Spleen (tissue), 7 donors: ENCODE data around the gene PAPPA.

Experiments
- POLR2A ChIP-seq, 3 donors: fragments of 450-650 bp; IDR thresholded peaks; one replicate each; pipeline ENCODE4 v1.5.1; 2017; ENCODE audit warnings: antibody characterized with exemption in 3 of 3, mild to moderate bottlenecking in 1 of 3
- POLR2AphosphoS5 ChIP-seq, 3 donors: sonication (generic); formaldehyde crosslinking; IDR thresholded peaks; one replicate each; pipeline ENCODE4 v1.5.1; 2017; ENCODE audit warnings: antibody characterized with exemption in 3 of 3
- TF ChIP-seq, protein P1 (sequence below), 11 experiments: fragments of 200-600 bp in 7 of 11; fragments of 450-650 bp in 4 of 11; sonication (generic) in 4 of 11; IDR thresholded peaks in 8 of 11; conservative IDR thresholded peaks in 3 of 11; 1 replicate in 7 of 11; 2 replicates in 4 of 11; pipeline versions ENCODE4 v1.4.0 to v1.8.0; 2016 to 2021; ENCODE audit warnings: antibody characterized with exemption in 11 of 11, inconsistent platforms in 4 of 11, mild to moderate bottlenecking in 1 of 11
- donor health status: DM: no; HTN: no; CAD: no; lungs with moderate emphysema.
- donor health status: DM: no; HTN: no; CAD: no.
- donor health status: DM: no; HTN: no; CAD: no.

DNA sequence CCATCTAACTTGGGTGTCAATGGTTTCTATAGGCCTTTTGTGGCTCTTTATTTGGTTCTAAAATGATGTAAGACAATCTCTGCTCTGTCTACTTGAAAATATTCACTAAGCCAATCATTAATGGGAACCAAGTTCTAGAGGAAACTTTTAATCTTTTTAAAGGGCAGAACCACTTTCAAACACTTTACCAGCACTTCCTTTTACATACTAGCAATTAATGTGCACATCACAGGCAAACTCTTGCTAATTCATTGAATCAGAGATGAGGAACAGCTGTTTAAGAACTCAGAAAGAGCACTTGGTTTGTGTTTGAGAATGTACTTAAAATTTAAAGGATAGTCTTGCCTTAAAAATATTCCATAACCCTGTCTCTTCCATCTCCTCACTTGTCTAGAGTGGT, 83.4 kb downstream of the PAPPA start:
- TF ChIP-seq, protein P1, sequence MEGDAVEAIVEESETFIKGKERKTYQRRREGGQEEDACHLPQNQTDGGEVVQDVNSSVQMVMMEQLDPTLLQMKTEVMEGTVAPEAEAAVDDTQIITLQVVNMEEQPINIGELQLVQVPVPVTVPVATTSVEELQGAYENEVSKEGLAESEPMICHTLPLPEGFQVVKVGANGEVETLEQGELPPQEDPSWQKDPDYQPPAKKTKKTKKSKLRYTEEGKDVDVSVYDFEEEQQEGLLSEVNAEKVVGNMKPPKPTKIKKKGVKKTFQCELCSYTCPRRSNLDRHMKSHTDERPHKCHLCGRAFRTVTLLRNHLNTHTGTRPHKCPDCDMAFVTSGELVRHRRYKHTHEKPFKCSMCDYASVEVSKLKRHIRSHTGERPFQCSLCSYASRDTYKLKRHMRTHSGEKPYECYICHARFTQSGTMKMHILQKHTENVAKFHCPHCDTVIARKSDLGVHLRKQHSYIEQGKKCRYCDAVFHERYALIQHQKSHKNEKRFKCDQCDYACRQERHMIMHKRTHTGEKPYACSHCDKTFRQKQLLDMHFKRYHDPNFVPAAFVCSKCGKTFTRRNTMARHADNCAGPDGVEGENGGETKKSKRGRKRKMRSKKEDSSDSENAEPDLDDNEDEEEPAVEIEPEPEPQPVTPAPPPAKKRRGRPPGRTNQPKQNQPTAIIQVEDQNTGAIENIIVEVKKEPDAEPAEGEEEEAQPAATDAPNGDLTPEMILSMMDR (IDR thresholded peaks at IDR 0.05 in 8 of 11, conservative IDR thresholded peaks at IDR 0.05 in 3 of 11): no peak
- TF ChIP-seq POLR2A (IDR thresholded peaks at IDR 0.05) (no peak), POLR2AphosphoS5 (IDR thresholded peaks at IDR 0.05) (no peak)
